CD4-positive, CD25-positive, alpha-beta regulatory T cell (primary cell): ENCODE data around the gene DNAH2. TPM values are rescaled to one million over a fixed set of nuclear protein-coding genes. Genes with fewer than 3 reads are reported as not detected.
"Not testable (repeated sequence)": the region's sequence is repeated elsewhere in the genome, so short reads cannot be mapped to it uniquely, and the experiment has no call there.

Source experiments
- ATAC-seq, 2 donors: fragments of 150-1000 bp; cut with Tn5 transposase; one replicate each; pipeline ENCODE4 v1.10.0; 2021; ENCODE audit warnings: low read depth in 2 of 2, moderate number of reproducible peaks in 2 of 2, moderate library complexity in 1 of 2
- DNase-seq, 3 donors: peaks; one replicate each; pipeline versions ENCODE4 v3.0.0 to v3.0.0-alpha.2; 2012 to 2022; ENCODE audit warnings: mixed read lengths in 1 of 3
- H3K27ac ChIP-seq: one replicate; pipeline ENCODE4 v1.7.0; 2013; ENCODE audit warnings: mild to moderate bottlenecking, low read length; ENCODE audit not compliant: insufficient read depth, poor library complexity, severe bottlenecking
- H3K27me3 ChIP-seq: one replicate; pipeline ENCODE4 v1.7.0; 2013; ENCODE audit warnings: low read length; ENCODE audit not compliant: control insufficient read depth, insufficient read depth
- H3K36me3 ChIP-seq: one replicate; pipeline ENCODE4 v1.7.0; 2013; ENCODE audit warnings: mild to moderate bottlenecking, low read length, moderate library complexity; ENCODE audit not compliant: control insufficient read depth, insufficient read depth
- H3K4me1 ChIP-seq: 2 replicates; pipeline ENCODE4 v1.7.0; 2013; ENCODE audit warnings: mild to moderate bottlenecking, low read length; ENCODE audit not compliant: insufficient read depth, control insufficient read depth, poor library complexity, severe bottlenecking
- H3K4me3 ChIP-seq: one replicate; pipeline ENCODE4 v1.7.0; 2013; ENCODE audit warnings: low read depth, mild to moderate bottlenecking, low read length, moderate library complexity
- H3K9me3 ChIP-seq, 2 experiments: 1 replicate in 1 of 2; 2 replicates in 1 of 2; pipeline ENCODE4 v1.7.0; 2013; ENCODE audit warnings: low read length in 2 of 2, mild to moderate bottlenecking in 1 of 2, moderate library complexity in 1 of 2; ENCODE audit not compliant: control insufficient read depth in 2 of 2
- H3K27ac Mint-ChIP-seq, 3 donors: one replicate each; pipeline ENCODE4 v1.8.0; 2020 to 2022; ENCODE audit warnings: mild to moderate bottlenecking in 3 of 3, mixed read lengths in 3 of 3, moderate library complexity in 2 of 3
- H3K27me3 Mint-ChIP-seq: one replicate; pipeline ENCODE4 v1.8.0; 2022; ENCODE audit warnings: mild to moderate bottlenecking, mixed read lengths
- H3K36me3 Mint-ChIP-seq: one replicate; pipeline ENCODE4 v1.8.0; 2020; ENCODE audit warnings: mixed read lengths
- H3K4me1 Mint-ChIP-seq, 4 donors: one replicate each; pipeline ENCODE4 v1.8.0; 2020 to 2022; ENCODE audit warnings: mixed read lengths in 4 of 4, mild to moderate bottlenecking in 1 of 4
- H3K4me3 Mint-ChIP-seq, 4 donors: one replicate each; pipeline ENCODE4 v1.8.0; 2020 to 2022; ENCODE audit warnings: mild to moderate bottlenecking in 4 of 4, mixed read lengths in 4 of 4, moderate library complexity in 3 of 4
- H3K9me3 Mint-ChIP-seq, 7 donors: one replicate each; pipeline ENCODE4 v1.8.0; 2020 to 2022; ENCODE audit warnings: mixed read lengths in 7 of 7, mild to moderate bottlenecking in 3 of 7, moderate library complexity in 2 of 7
- polyA plus RNA-seq, 4 donors: library from polyadenylated mRNA; unstranded; fragments of 300-500 nt; fragmentation: Illumina TruSeq; gene quantifications; one replicate each; pipeline ENCODE4 v1.2.3, GENCODE V29; 2021
- total RNA-seq: library from RNA; stranded (reverse); gene quantifications from one replicate; pipeline ENCODE4 v1.2.3, GENCODE V29; 2022

Gene DNAH2
- total and polyA plus RNA-seq, 5 donors from 2014 or later = not detected

DNA sequence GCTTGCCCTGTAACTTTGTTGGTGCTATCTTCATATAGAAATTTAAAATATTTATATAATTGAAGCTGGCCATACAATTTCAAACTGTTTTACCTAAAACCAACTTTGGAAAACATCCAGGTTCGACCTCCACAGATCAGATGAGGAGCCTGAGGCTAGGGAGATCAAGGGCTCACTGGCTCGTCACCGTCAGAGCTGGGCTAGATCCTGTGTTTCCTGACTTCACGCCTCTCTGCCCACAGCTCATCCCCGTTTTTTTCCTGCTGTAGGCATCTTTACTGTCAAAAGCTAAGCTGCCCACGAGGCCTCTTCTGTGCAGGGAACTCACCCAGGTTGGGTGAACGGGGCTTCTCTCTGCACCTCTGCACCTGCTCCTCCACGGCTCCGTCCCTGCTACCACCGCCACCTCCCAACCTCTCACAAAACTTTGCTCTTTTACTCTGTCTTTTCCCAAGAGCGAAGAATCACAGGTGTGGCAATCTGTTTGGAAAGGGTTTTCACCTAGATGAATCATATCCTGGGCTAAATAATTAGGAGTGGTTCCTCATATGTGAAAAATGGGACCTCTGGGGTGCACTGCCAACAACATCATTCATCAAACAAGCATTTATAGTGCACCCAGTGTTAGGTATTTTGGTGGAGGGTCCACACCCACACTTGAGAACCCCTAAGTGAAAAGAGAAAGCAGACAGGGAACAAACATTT lies 91.7 kb downstream of the DNAH2 start:
- no peaks in the 10 kb centered on the region for H3K4me1 ChIP-seq
- H3K36me3 ChIP-seq = no peaks in the 10 kb centered on the region
- Mint-ChIP-seq H3K4me1 (peaks cover 0 to 7% (median 2%) of the 10 kb centered on the region in 4 donors), H3K36me3 (no peaks in the 10 kb centered on the region), H3K4me3 (no peak overlapping the region), H3K27ac (peak overlapping the region in 1 of 3 donors; percentile 12), H3K27me3 (peaks cover 22% of the 10 kb centered on the region), H3K9me3 (no peaks in the 10 kb centered on the region)
- H3K27me3 ChIP-seq = peaks cover 3% of the 10 kb centered on the region
- DNase-seq (no peak), ATAC-seq (no peak)
- H3K27ac ChIP-seq = no peak overlapping the region
- no peak overlapping the region for H3K4me3 ChIP-seq
- H3K9me3 ChIP-seq = no peaks in the 10 kb centered on the region

DNA sequence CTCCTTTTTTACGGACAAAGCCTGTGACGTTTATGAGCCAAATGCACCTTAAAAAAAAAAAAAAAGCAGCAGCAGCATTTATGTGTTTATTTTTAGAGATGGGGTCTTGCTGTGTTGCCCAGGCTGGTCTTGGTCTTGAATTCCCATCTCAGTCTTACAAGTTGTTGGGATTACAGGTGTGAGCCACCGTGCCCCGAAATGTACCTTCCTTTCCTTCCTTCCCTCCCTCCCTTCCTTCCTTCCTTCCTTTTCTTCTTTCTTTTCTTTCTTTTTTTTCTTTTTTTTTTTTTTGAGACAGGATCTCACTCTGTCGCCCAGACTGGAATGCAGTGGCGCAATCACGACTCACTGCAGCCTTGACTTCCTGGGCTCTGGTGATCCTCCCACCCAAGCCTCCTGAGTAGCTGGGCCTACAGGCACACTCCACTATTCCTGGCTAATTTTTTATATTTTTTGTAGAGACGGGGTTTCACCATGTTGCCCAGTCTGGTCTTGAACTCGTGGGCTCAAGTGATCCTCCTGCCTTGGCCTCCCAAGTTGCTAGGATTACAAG lies 92.3 kb downstream of the DNAH2 start:
- DNase-seq, ATAC-seq, H3K4me3 Mint-ChIP-seq, H3K4me1 ChIP-seq, H3K36me3 ChIP-seq, H3K27ac ChIP-seq, H3K4me1 Mint-ChIP-seq, H3K9me3 ChIP-seq, H3K27me3 ChIP-seq, H3K27ac Mint-ChIP-seq, H3K36me3 Mint-ChIP-seq, H3K4me3 ChIP-seq, H3K9me3 Mint-ChIP-seq: not testable (repeated sequence)
- peaks cover 26% of the 10 kb centered on the region for H3K27me3 Mint-ChIP-seq

DNA sequence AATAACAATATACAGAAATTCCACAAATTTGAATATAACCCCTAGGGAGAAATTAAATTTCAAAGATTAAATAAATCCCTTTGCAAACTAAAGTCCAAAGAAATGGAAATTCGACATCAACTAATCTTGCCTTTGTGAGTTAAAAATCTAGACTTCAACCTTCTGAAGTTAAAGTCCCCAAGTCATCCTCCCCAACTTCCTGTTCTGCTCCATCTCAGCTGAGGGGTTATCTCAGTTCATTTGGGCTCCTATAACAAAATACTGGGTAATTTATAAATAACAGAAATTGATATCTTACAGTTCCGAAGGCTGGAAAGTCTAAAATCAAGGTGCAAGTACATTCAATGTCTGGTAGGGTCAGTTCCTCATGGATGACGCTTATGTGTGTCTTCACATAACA lies 93.7 kb downstream of the DNAH2 start:
- Histone ChIP-seq H3K36me3 (no peaks in the 10 kb centered on the region), H3K27me3 (peaks cover 3% of the 10 kb centered on the region), H3K9me3 (no peaks in the 10 kb centered on the region), H3K27ac (no peak overlapping the region), H3K4me3 (no peak overlapping the region), H3K4me1 (no peaks in the 10 kb centered on the region)
- no peaks in the 10 kb centered on the region for H3K36me3 Mint-ChIP-seq
- no peak overlapping the region for H3K27ac Mint-ChIP-seq
- ATAC-seq (no peak), DNase-seq (no peak)
- peaks cover 28% of the 10 kb centered on the region for H3K27me3 Mint-ChIP-seq
- peaks cover 0 to 5% (median 2%) of the 10 kb centered on the region in 4 donors for H3K4me1 Mint-ChIP-seq
- H3K9me3 Mint-ChIP-seq = peaks cover 0 to 2% (median 0%) of the 10 kb centered on the region in 7 donors
- H3K4me3 Mint-ChIP-seq = no peak overlapping the region

GRCh38 chr17:7814969-7815368 lies 97.4 kb downstream of the DNAH2 start:
- Mint-ChIP-seq H3K27ac (no peak overlapping the region), H3K4me3 (no peak overlapping the region), H3K27me3 (peaks cover 29% of the 10 kb centered on the region), H3K36me3 (no peaks in the 10 kb centered on the region), H3K4me1 (peaks cover 0 to 5% (median 2%) of the 10 kb centered on the region in 4 donors), H3K9me3 (peaks cover 0 to 2% (median 0%) of the 10 kb centered on the region in 7 donors)
- Histone ChIP-seq H3K27ac (no peak overlapping the region), H3K36me3 (no peaks in the 10 kb centered on the region), H3K27me3 (no peaks in the 10 kb centered on the region), H3K4me3 (no peak overlapping the region), H3K4me1 (no peaks in the 10 kb centered on the region), H3K9me3 (no peaks in the 10 kb centered on the region)
- no peak for DNase-seq
- no peak for ATAC-seq

- Mint-ChIP-seq H3K27ac (peak overlapping the region in 2 of 3 donors; percentile 25 to 46), H3K4me3 (no peak overlapping the region), H3K4me1 (no peaks in the 10 kb centered on the region), H3K36me3 (no peaks in the 10 kb centered on the region), H3K27me3 (peaks cover 23% of the 10 kb centered on the region), H3K9me3 (peaks cover 0 to 2% (median 0%) of the 10 kb centered on the region in 7 donors)
- H3K4me1 ChIP-seq = no peaks in the 10 kb centered on the region
- no peaks in the 10 kb centered on the region for H3K9me3 ChIP-seq
- DNase-seq (no peak), ATAC-seq (no peak)
- H3K36me3 ChIP-seq = no peaks in the 10 kb centered on the region
- H3K4me3 ChIP-seq = no peak overlapping the region
- H3K27me3 ChIP-seq = no peaks in the 10 kb centered on the region
- H3K27ac ChIP-seq = no peak overlapping the region
Measured at GRCh38 chr17:7816926-7817642, 99.5 kb downstream of the DNAH2 start.

- H3K4me1 ChIP-seq = no peaks in the 10 kb centered on the region
- no peak overlapping the region for H3K4me3 Mint-ChIP-seq
- DNase-seq (no peak), ATAC-seq (no peak)
- H3K36me3 ChIP-seq = no peaks in the 10 kb centered on the region
- H3K27me3 Mint-ChIP-seq = peaks cover 25% of the 10 kb centered on the region
- peaks cover 0 to 2% (median 0%) of the 10 kb centered on the region in 7 donors for H3K9me3 Mint-ChIP-seq
- no peak overlapping the region for H3K27ac Mint-ChIP-seq
- no peak overlapping the region for H3K4me3 ChIP-seq
- peaks cover 0 to 3% (median 0%) of the 10 kb centered on the region in 4 donors for H3K4me1 Mint-ChIP-seq
- no peaks in the 10 kb centered on the region for H3K9me3 ChIP-seq
- H3K27me3 ChIP-seq = no peaks in the 10 kb centered on the region
- H3K27ac ChIP-seq = no peak overlapping the region
- no peaks in the 10 kb centered on the region for H3K36me3 Mint-ChIP-seq
Measured at GRCh38 chr17:7817643-7817964, 100.1 kb downstream of the DNAH2 start.

DNA sequence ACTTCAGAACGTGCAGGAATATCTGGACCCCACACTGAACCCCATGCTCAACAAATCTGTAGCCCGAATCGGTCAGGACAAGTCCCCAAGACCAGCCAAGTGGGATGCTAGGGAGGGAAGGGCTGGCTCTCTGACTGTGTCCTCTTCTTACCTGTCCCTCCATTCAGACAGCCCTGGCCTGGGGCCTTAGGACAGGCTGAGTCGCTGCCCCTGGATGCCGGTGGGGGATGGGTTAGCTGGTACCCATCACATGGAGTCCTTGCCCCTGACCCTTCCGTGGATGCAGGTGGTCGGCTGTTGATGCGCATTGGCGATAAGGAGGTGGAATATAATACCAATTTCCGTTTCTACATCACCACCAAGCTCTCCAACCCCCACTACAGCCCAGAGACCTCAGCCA lies 100.5 kb downstream of the DNAH2 start:
- DNase-seq = no peak
- Histone ChIP-seq H3K27me3 (no peaks in the 10 kb centered on the region), H3K9me3 (no peaks in the 10 kb centered on the region), H3K4me1 (no peaks in the 10 kb centered on the region), H3K36me3 (no peaks in the 10 kb centered on the region), H3K27ac (no peak overlapping the region), H3K4me3 (no peak overlapping the region)
- Mint-ChIP-seq H3K36me3 (no peaks in the 10 kb centered on the region), H3K4me3 (no peak overlapping the region), H3K27ac (no peak overlapping the region), H3K9me3 (peaks cover 0 to 2% (median 0%) of the 10 kb centered on the region in 7 donors), H3K27me3 (peaks cover 22% of the 10 kb centered on the region), H3K4me1 (peaks cover 0 to 5% (median 0%) of the 10 kb centered on the region in 4 donors)
- no peak for ATAC-seq
